ENCODE results near the gene ELFN1.

DNA sequence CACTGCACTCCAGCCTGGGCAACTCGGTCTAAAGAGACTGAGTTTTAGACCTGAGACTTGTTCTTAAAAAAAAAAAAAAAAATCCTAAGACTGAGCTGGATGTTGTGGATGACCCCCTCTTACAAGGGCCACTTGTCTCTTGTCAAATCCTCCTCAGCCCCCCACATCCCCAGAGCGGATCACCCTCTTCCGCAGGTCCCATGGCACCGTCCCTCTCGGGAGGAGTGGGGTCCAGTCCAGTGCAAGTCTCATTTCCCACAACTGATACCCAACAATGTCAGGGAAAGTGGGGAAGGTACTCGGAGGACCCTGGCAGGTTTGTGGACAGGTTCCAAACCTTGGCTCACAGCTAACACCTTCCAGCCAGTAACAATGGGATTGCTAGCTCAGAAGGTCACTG, 100.3 kb downstream of the ELFN1 start:
- TF ChIP-seq TAF1 (IDR thresholded peaks at IDR 0.05; ENCODE audit: borderline replicate concordance, low read depth, low read length), result no peak
- TF ChIP-seq POLR2AphosphoS5 (IDR thresholded peaks at IDR 0.05; ENCODE audit: low read depth, low read length), result no peak
- no peak for TF ChIP-seq POLR2A (IDR thresholded peaks at IDR 0.05; ENCODE audit: low read depth, low read length)
